SH-SY5Y (cell line): ENCODE measurements around the gene VCX3B.
"Not testable (repeated sequence)": the region's sequence is repeated elsewhere in the genome, so short reads cannot be mapped to it uniquely, and the experiment has no call there.

Experiments used
- GATA2 ChIP-seq: IDR thresholded peaks from 2 replicates; pipeline ENCODE4 v1.6.1; 2011; ENCODE audit warnings: mild to moderate bottlenecking, low read depth, low read length
- GATA3 ChIP-seq: IDR thresholded peaks from 2 replicates; pipeline ENCODE4 v1.6.1; 2011; ENCODE audit warnings: low read depth, mild to moderate bottlenecking, low read length, moderate library complexity

VCX3B gene

GRCh38 chrX:8464530-8464929, at the start of gene VCX3B:
Gene VCX3B, plus strand, starts transcription at chrX:8464830. Its CDS starts 621 bp downstream, at chrX:8465451.
- not testable (repeated sequence) for TF ChIP-seq GATA3, GATA2

- TF ChIP-seq GATA2: no peak
- TF ChIP-seq GATA3: no peak
Observed at GRCh38 chrX:8418301-8418700, 46.3 kb upstream of the VCX3B start.

- TF ChIP-seq GATA3 (no peak), GATA2 (no peak)
Observed at GRCh38 chrX:8424912-8425311, 39.7 kb upstream of the VCX3B start.

- TF ChIP-seq GATA2: no peak
- TF ChIP-seq GATA3: no peak
Observed at GRCh38 chrX:8429692-8430249, 34.9 kb upstream of the VCX3B start.

GRCh38 chrX:8430444-8430843, 34.2 kb upstream of the VCX3B start:
- no peak for TF ChIP-seq GATA3
- TF ChIP-seq GATA2: no peak

- no peak for TF ChIP-seq GATA3
- no peak for TF ChIP-seq GATA2
Observed at GRCh38 chrX:8432396-8432795, 32.2 kb upstream of the VCX3B start.

- TF ChIP-seq GATA3 (no peak), GATA2 (no peak)
Observed at GRCh38 chrX:8433109-8434062, 31.2 kb upstream of the VCX3B start.

GRCh38 chrX:8447368-8447767, 17.3 kb upstream of the VCX3B start:
- TF ChIP-seq GATA2: no peak
- TF ChIP-seq GATA3: no peak

GRCh38 chrX:8453611-8454010, 11.0 kb upstream of the VCX3B start:
- TF ChIP-seq GATA2: no peak
- no peak for TF ChIP-seq GATA3

GRCh38 chrX:8455557-8455956, 9.1 kb upstream of the VCX3B start:
- no peak for TF ChIP-seq GATA2
- TF ChIP-seq GATA3: no peak

GRCh38 chrX:8462488-8462887, 2.1 kb upstream of the VCX3B start:
- TF ChIP-seq GATA3 (no peak), GATA2 (no peak)

- TF ChIP-seq GATA2: no peak
- TF ChIP-seq GATA3: no peak
Observed at GRCh38 chrX:8484360-8484949, 19.8 kb downstream of the VCX3B start.

- no peak for TF ChIP-seq GATA3
- no peak for TF ChIP-seq GATA2
Observed at GRCh38 chrX:8500203-8500602, 35.6 kb downstream of the VCX3B start.

GRCh38 chrX:8504451-8504850, 39.8 kb downstream of the VCX3B start:
- TF ChIP-seq GATA2 (no peak), GATA3 (no peak)
